Kidney epithelial cell (primary cell): ENCODE data around the gene BNIPL. TPM values are rescaled to one million over a fixed set of nuclear protein-coding genes. Genes with fewer than 3 reads are reported as not detected.

Source experiments
- DNase-seq: peaks from one replicate; pipeline ENCODE4 v3.0.0-alpha.2; 2010; ENCODE audit warnings: low read depth
- H3K27me3 ChIP-seq: 2 replicates; pipeline ENCODE4 v1.6.0; 2011; ENCODE audit warnings: low read length; ENCODE audit not compliant: control insufficient read depth, insufficient read depth
- H3K36me3 ChIP-seq: 2 replicates; pipeline ENCODE4 v1.5.1; 2011; ENCODE audit warnings: low read length; ENCODE audit not compliant: control insufficient read depth, insufficient read depth
- H3K4me3 ChIP-seq: 2 replicates; pipeline ENCODE4 v1.5.1; 2011; ENCODE audit warnings: low read depth, mild to moderate bottlenecking, control low read depth, low read length
- total RNA-seq: library from RNA; depleted of rRNA; stranded (reverse); fragments of >200 nt; gene quantifications from 2 replicates; pipeline ENCODE4 v1.2.3, GENCODE V29; 2015
- TF ChIP-seq, protein P1 (sequence below): IDR thresholded peaks from 2 replicates; pipeline ENCODE4 v1.5.1; 2011; ENCODE audit warnings: mild to moderate bottlenecking, moderate library complexity, low read length, control low read depth, inconsistent platforms; ENCODE audit not compliant: insufficient read depth, poor library complexity, severe bottlenecking

The BNIPL gene
- total RNA-seq, 1 donor from 2014 or later, result 0.17 TPM

DNA sequence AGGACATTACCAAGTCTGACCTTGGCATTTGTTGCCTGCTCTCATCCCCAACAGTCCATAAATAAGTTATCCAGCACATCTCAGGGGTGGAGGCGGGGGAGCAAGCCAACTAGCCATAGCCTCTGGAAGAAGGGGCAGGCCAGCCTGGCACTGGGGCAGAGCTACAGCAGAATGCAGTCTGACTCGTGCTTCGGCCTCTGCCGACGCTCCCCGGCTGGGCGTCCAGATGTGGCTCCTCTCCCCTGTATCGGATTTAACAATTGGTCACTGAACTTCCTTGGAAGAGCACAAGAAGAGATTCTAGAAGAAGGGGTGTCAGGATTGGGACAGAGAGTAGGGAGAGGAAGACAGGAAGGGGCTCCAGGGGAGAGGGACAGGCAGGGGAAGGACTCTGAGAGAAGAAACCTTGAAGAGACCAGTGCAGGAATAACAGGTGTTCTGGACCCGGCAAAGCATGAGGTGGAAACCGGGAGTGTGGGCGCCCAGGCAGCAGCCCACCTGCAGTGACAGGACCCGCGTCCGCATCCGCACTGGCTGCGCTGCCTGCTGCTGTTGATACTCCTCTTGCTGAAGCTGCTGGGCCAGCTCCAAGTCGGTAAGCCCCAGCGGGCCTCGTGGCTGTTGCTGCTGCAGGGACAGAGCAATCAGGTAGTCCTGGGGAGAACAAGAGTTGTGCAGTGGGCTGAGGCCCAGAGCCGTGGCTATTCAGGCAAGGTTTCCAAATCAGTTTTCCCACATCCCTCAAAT lies 39.1 kb upstream of the BNIPL start:
- H3K27me3 ChIP-seq, result no peaks in the 10 kb centered on the region
- DNase-seq, result no peak
- peaks cover 2% of the 10 kb centered on the region for H3K36me3 ChIP-seq
- TF ChIP-seq, protein P1, sequence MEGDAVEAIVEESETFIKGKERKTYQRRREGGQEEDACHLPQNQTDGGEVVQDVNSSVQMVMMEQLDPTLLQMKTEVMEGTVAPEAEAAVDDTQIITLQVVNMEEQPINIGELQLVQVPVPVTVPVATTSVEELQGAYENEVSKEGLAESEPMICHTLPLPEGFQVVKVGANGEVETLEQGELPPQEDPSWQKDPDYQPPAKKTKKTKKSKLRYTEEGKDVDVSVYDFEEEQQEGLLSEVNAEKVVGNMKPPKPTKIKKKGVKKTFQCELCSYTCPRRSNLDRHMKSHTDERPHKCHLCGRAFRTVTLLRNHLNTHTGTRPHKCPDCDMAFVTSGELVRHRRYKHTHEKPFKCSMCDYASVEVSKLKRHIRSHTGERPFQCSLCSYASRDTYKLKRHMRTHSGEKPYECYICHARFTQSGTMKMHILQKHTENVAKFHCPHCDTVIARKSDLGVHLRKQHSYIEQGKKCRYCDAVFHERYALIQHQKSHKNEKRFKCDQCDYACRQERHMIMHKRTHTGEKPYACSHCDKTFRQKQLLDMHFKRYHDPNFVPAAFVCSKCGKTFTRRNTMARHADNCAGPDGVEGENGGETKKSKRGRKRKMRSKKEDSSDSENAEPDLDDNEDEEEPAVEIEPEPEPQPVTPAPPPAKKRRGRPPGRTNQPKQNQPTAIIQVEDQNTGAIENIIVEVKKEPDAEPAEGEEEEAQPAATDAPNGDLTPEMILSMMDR, result no peak
- H3K4me3 ChIP-seq, result no peak overlapping the region

GRCh38 chr1:150997949-150998348 lies 38.4 kb upstream of the BNIPL start:
- DNase-seq, result no peak
- Histone ChIP-seq H3K36me3 (peaks cover 2% of the 10 kb centered on the region), H3K4me3 (no peak overlapping the region), H3K27me3 (no peaks in the 10 kb centered on the region)
- TF ChIP-seq, protein P1, result no peak

- no peak overlapping the region for H3K4me3 ChIP-seq
- peak; percentile 56 for DNase-seq
- peaks cover 2% of the 10 kb centered on the region for H3K36me3 ChIP-seq
- TF ChIP-seq, protein P1, result no peak
- H3K27me3 ChIP-seq, result no peaks in the 10 kb centered on the region
Observed at GRCh38 chr1:150999051-150999674, 37.2 kb upstream of the BNIPL start.

- TF ChIP-seq, protein P1, result no peak
- DNase-seq, result no peak
- Histone ChIP-seq H3K27me3 (no peaks in the 10 kb centered on the region), H3K4me3 (no peak overlapping the region), H3K36me3 (peaks cover 2% of the 10 kb centered on the region)
Observed at GRCh38 chr1:150999926-151000325, 36.5 kb upstream of the BNIPL start.

DNA sequence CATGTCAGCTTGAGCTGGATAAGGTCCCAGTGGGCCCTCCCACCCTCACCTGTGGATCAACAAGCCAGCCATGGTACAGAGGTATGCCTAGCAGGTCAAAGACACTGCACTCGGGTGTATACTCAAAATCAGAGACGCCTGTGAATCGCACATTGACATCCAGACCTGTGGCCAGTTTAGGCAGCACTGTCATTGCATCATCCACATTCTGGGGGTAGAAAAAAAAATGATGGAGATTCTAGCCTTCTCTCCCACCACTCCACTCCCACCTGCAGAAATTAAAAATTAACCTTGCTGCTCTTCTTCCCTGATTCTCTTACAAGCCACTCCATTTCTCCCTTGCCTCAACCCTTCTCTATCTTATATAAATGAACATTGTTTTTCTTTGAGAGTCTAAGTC lies 36.0 kb upstream of the BNIPL start:
- TF ChIP-seq, protein P1, result no peak
- DNase-seq, result no peak
- H3K27me3 ChIP-seq, result no peaks in the 10 kb centered on the region
- no peak overlapping the region for H3K4me3 ChIP-seq
- H3K36me3 ChIP-seq, result peaks cover 2% of the 10 kb centered on the region

GRCh38 chr1:151001602-151002001 lies 34.8 kb upstream of the BNIPL start:
- Histone ChIP-seq H3K36me3 (peaks cover 2% of the 10 kb centered on the region), H3K4me3 (no peak overlapping the region), H3K27me3 (no peaks in the 10 kb centered on the region)
- DNase-seq, result no peak
- TF ChIP-seq, protein P1, result no peak
